ENCODE data around the gene NTRK1. TPM values are rescaled to one million over a fixed set of nuclear protein-coding genes. Genes with fewer than 3 reads are reported as not detected.

Gene NTRK1
- total RNA-seq, 2 experiments from 2014 or later: 4.4 to 6.1 TPM

- intact Hi-C loops (cut with DNase I, micrococcal nuclease): no loop called here
- peaks cover 22% of the 10 kb centered on the region for H3K27me3 Mint-ChIP-seq
- H3K27ac Mint-ChIP-seq: no peak overlapping the region
- DNase-seq (no peak), ATAC-seq (no peak)
- peaks cover 2% of the 10 kb centered on the region for H3K4me1 Mint-ChIP-seq
- no peak overlapping the region for H3K4me3 Mint-ChIP-seq
- H3K36me3 Mint-ChIP-seq (ENCODE audit: low read depth): no peaks in the 10 kb centered on the region
- H3K9me3 Mint-ChIP-seq (ENCODE audit: low read depth): no peaks in the 10 kb centered on the region
- ChIA-PET POLR2A (no interaction called here), CTCF (interaction anchor here (0.6 to 1.6 kb wide), 5 partner anchors 13 to 208 kb away, joined by 3 to 5 read pairs (median 3); no protein-coding TSS in a partner anchor)
Measured at GRCh38 chr1:156898161-156898566, 37.5 kb downstream of the NTRK1 start.

- intact Hi-C loops (cut with DNase I, micrococcal nuclease): no loop called here
- no peak for DNase-seq
- no peak overlapping the region for H3K27ac Mint-ChIP-seq
- no peaks in the 10 kb centered on the region for H3K36me3 Mint-ChIP-seq (ENCODE audit: low read depth)
- peaks cover 17% of the 10 kb centered on the region for H3K27me3 Mint-ChIP-seq
- H3K4me1 Mint-ChIP-seq: no peaks in the 10 kb centered on the region
- H3K4me3 Mint-ChIP-seq: no peak overlapping the region
- POLR2A ChIA-PET: no interaction called here
- ATAC-seq: no peak
- CTCF ChIA-PET: interaction anchor here (0.7 to 2.8 kb wide), 6 partner anchors 12 to 254 kb away, joined by 3 to 9 read pairs (median 4); partner anchors contain the start of gene NTRK1
- no peaks in the 10 kb centered on the region for H3K9me3 Mint-ChIP-seq (ENCODE audit: low read depth)
Measured at GRCh38 chr1:156898971-156899664, 38.5 kb downstream of the NTRK1 start.

- DNase-seq (no peak), ATAC-seq (no peak)
- intact Hi-C loops (cut with DNase I, micrococcal nuclease): no loop called here
- POLR2A ChIA-PET: no interaction called here
- H3K27ac Mint-ChIP-seq: no peak overlapping the region
- no peaks in the 10 kb centered on the region for H3K36me3 Mint-ChIP-seq (ENCODE audit: low read depth)
- no peaks in the 10 kb centered on the region for H3K4me1 Mint-ChIP-seq
- CTCF ChIA-PET: interaction anchor here (0.8 to 2.8 kb wide), 6 partner anchors 11 to 253 kb away, joined by 3 to 9 read pairs (median 4); partner anchors contain the start of gene NTRK1
- no peaks in the 10 kb centered on the region for H3K9me3 Mint-ChIP-seq (ENCODE audit: low read depth)
- peaks cover 12% of the 10 kb centered on the region for H3K27me3 Mint-ChIP-seq
- H3K4me3 Mint-ChIP-seq: no peak overlapping the region
Measured at GRCh38 chr1:156899956-156900718, 39.5 kb downstream of the NTRK1 start.

- Mint-ChIP-seq H3K4me1 (no peaks in the 10 kb centered on the region), H3K27me3 (peaks cover 12% of the 10 kb centered on the region), H3K36me3 (ENCODE audit: low read depth) (no peaks in the 10 kb centered on the region), H3K9me3 (ENCODE audit: low read depth) (no peaks in the 10 kb centered on the region), H3K27ac (no peak overlapping the region), H3K4me3 (no peak overlapping the region)
- ATAC-seq (no peak), DNase-seq (no peak)
- POLR2A ChIA-PET: interaction anchor here (0.5 kb wide), 1 partner anchor 284 kb away, joined by 3 read pairs; no protein-coding TSS in a partner anchor
- intact Hi-C loops (cut with DNase I, micrococcal nuclease): no loop called here
- CTCF ChIA-PET: interaction anchor here (1.2 to 2.8 kb wide), 6 partner anchors 8 to 175 kb away, joined by 3 to 9 read pairs (median 4); partner anchors contain the start of gene NTRK1
Measured at GRCh38 chr1:156900896-156901589, 40.4 kb downstream of the NTRK1 start.

- intact Hi-C loops (cut with DNase I, micrococcal nuclease): no loop called here
- ChIA-PET CTCF (interaction anchor here (1.2 to 1.7 kb wide), 5 partner anchors 8 to 175 kb away, joined by 3 to 4 read pairs (median 4); no protein-coding TSS in a partner anchor), POLR2A (interaction anchor here (0.5 kb wide), 1 partner anchor 285 kb away, joined by 3 read pairs; no protein-coding TSS in a partner anchor)
- H3K36me3 Mint-ChIP-seq (ENCODE audit: low read depth): no peaks in the 10 kb centered on the region
- no peak overlapping the region for H3K4me3 Mint-ChIP-seq
- H3K4me1 Mint-ChIP-seq: no peaks in the 10 kb centered on the region
- no peak overlapping the region for H3K27ac Mint-ChIP-seq
- no peak for DNase-seq
- H3K9me3 Mint-ChIP-seq (ENCODE audit: low read depth): no peaks in the 10 kb centered on the region
- ATAC-seq: no peak
- peaks cover 12% of the 10 kb centered on the region for H3K27me3 Mint-ChIP-seq
Measured at GRCh38 chr1:156901590-156901900, 40.9 kb downstream of the NTRK1 start.

GRCh38 chr1:156901966-156902915 is 41.6 kb downstream of the NTRK1 start:
- CTCF ChIA-PET: interaction anchor here (1.2 to 1.7 kb wide), 5 partner anchors 8 to 176 kb away, joined by 3 to 4 read pairs (median 4); no protein-coding TSS in a partner anchor

GRCh38 chr1:156903328-156904091 is 42.8 kb downstream of the NTRK1 start:
- CTCF ChIA-PET: interaction anchor here (0.7 to 1.5 kb wide), 2 partner anchors 11 to 64 kb away, joined by 3 to 7 read pairs; no protein-coding TSS in a partner anchor
- intact Hi-C loops (cut with DNase I, micrococcal nuclease): no loop called here
- H3K4me3 Mint-ChIP-seq: no peak overlapping the region

More at GRCh38 chr1:156901966-156902915, 41.6 kb downstream of the NTRK1 start:
- DNase-seq (no peak), ATAC-seq (no peak)
- Mint-ChIP-seq H3K27me3 (peaks cover 9% of the 10 kb centered on the region), H3K36me3 (ENCODE audit: low read depth) (no peaks in the 10 kb centered on the region), H3K4me3 (no peak overlapping the region), H3K27ac (no peak overlapping the region), H3K9me3 (ENCODE audit: low read depth) (no peaks in the 10 kb centered on the region), H3K4me1 (no peaks in the 10 kb centered on the region)
- POLR2A ChIA-PET: no interaction called here
- intact Hi-C loops (cut with DNase I, micrococcal nuclease): no loop called here

GRCh38 chr1:156904187-156904959 is 43.7 kb downstream of the NTRK1 start:
- ChIA-PET CTCF (interaction anchor here (0.7 to 1.5 kb wide), 2 partner anchors 12 to 65 kb away, joined by 3 to 7 read pairs; no protein-coding TSS in a partner anchor), POLR2A (no interaction called here)
- Mint-ChIP-seq H3K4me1 (no peaks in the 10 kb centered on the region), H3K4me3 (no peak overlapping the region), H3K27me3 (no peaks in the 10 kb centered on the region), H3K36me3 (ENCODE audit: low read depth) (no peaks in the 10 kb centered on the region), H3K9me3 (ENCODE audit: low read depth) (no peaks in the 10 kb centered on the region), H3K27ac (no peak overlapping the region)
- DNase-seq (no peak), ATAC-seq (no peak)
- intact Hi-C loops (cut with DNase I, micrococcal nuclease): no loop called here

More at GRCh38 chr1:156903328-156904091, 42.8 kb downstream of the NTRK1 start:
- H3K9me3 Mint-ChIP-seq (ENCODE audit: low read depth): no peaks in the 10 kb centered on the region
- H3K36me3 Mint-ChIP-seq (ENCODE audit: low read depth): no peaks in the 10 kb centered on the region
- peaks cover 5% of the 10 kb centered on the region for H3K27me3 Mint-ChIP-seq
- H3K27ac Mint-ChIP-seq: no peak overlapping the region
- POLR2A ChIA-PET: no interaction called here
- no peak for ATAC-seq
- DNase-seq: no peak
- H3K4me1 Mint-ChIP-seq: no peaks in the 10 kb centered on the region

GRCh38 chr1:156905176-156905575 is 44.5 kb downstream of the NTRK1 start:
- DNase-seq (no peak), ATAC-seq (no peak)
- Mint-ChIP-seq H3K36me3 (ENCODE audit: low read depth) (no peaks in the 10 kb centered on the region), H3K27ac (no peak overlapping the region), H3K27me3 (no peaks in the 10 kb centered on the region), H3K9me3 (ENCODE audit: low read depth) (no peaks in the 10 kb centered on the region), H3K4me1 (no peaks in the 10 kb centered on the region), H3K4me3 (no peak overlapping the region)
- ChIA-PET CTCF (no interaction called here), POLR2A (no interaction called here)
- intact Hi-C loops (cut with DNase I, micrococcal nuclease): no loop called here

- Mint-ChIP-seq H3K27me3 (no peaks in the 10 kb centered on the region), H3K4me1 (no peaks in the 10 kb centered on the region), H3K36me3 (ENCODE audit: low read depth) (no peaks in the 10 kb centered on the region), H3K9me3 (ENCODE audit: low read depth) (no peaks in the 10 kb centered on the region), H3K27ac (no peak overlapping the region), H3K4me3 (no peak overlapping the region)
- CTCF ChIA-PET: no interaction called here
- DNase-seq (no peak), ATAC-seq (no peak)
- POLR2A ChIA-PET: no interaction called here
- intact Hi-C loops (cut with DNase I, micrococcal nuclease): no loop called here
Measured at GRCh38 chr1:156905651-156906050, 45.0 kb downstream of the NTRK1 start.

Measured in activated CD4-positive, alpha-beta T cell treated with anti-CD3 and anti-CD28 coated beads for 36 hours (primary cell).